ENCODE results near the gene ZC3H4. TPM values are rescaled to one million over a fixed set of nuclear protein-coding genes. Genes with fewer than 3 reads are reported as not detected.
A peak's percentile ranks its signal among the peaks of the same experiment; 100 is the strongest.

ZC3H4 gene
- total RNA-seq, 1 experiment from 2014 or later: 41.8 TPM

DNA sequence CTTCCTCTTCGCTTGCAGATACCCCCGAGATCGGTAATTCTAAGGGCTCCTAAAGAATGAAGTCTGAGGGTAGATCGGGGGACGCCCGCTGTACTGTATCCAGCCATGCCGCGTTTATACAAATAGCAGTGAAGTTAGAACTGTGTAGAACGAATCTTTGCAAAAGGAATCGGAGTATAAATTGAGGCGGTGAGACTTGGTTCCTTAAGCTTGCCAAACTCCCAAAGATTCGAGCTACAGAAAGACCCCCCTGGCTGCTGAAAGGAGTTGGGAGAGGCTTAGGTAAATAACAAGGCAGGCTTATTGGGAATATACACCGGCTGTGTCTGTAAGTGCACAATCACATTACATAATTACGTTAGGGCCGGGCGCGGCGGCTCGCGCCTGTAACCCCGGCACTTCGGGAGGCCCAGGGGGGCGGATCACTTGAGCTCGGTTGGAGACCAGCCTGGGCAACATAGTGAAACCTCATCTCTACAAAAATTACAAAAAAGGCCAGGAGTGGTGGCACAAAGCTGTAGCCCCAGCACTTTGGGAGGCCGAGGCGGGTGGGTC, 77.4 kb downstream of the ZC3H4 start:
- Mint-ChIP-seq H3K9me3 (ENCODE audit: unreplicated experiment) (no peaks in the 10 kb centered on the region), H3K27ac (ENCODE audit: low read depth, unreplicated experiment) (peak overlapping the region; percentile 94), H3K4me1 (ENCODE audit: insufficient read depth, unreplicated experiment) (peaks cover 8% of the 10 kb centered on the region), H3K27me3 (ENCODE audit: insufficient read depth, unreplicated experiment) (no peaks in the 10 kb centered on the region), H3K36me3 (ENCODE audit: insufficient read depth, unreplicated experiment) (peaks cover 8% of the 10 kb centered on the region), H3K4me3 (ENCODE audit: unreplicated experiment) (peak overlapping the region; percentile 74)
- POLR2A ChIA-PET: interaction anchor here (0.6 to 2.7 kb wide), 12 partner anchors 9 to 436 kb away, joined by 3 to 19 read pairs (median 4); partner anchors contain the start of genes AP2S1 and ZC3H4
- intact Hi-C loops (cut with micrococcal nuclease): loop anchor here (5.0 kb wide), 1 partner anchor 76 kb away; the partner anchor contains the start of gene ZC3H4
- CTCF ChIA-PET: interaction anchor here (0.5 to 4.2 kb wide), 21 partner anchors 8 to 1326 kb away, joined by 3 to 34 read pairs (median 4); partner anchors contain the start of genes TMEM160 and ZC3H4
- BruUV-seq (replicated peaks): no TSS peak
- DNase-seq (ENCODE audit: unreplicated experiment): no peak
- TF ChIP-seq, protein P1, sequence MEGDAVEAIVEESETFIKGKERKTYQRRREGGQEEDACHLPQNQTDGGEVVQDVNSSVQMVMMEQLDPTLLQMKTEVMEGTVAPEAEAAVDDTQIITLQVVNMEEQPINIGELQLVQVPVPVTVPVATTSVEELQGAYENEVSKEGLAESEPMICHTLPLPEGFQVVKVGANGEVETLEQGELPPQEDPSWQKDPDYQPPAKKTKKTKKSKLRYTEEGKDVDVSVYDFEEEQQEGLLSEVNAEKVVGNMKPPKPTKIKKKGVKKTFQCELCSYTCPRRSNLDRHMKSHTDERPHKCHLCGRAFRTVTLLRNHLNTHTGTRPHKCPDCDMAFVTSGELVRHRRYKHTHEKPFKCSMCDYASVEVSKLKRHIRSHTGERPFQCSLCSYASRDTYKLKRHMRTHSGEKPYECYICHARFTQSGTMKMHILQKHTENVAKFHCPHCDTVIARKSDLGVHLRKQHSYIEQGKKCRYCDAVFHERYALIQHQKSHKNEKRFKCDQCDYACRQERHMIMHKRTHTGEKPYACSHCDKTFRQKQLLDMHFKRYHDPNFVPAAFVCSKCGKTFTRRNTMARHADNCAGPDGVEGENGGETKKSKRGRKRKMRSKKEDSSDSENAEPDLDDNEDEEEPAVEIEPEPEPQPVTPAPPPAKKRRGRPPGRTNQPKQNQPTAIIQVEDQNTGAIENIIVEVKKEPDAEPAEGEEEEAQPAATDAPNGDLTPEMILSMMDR (IDR thresholded peaks at IDR 0.05; ENCODE audit: unreplicated experiment): no peak

DNA sequence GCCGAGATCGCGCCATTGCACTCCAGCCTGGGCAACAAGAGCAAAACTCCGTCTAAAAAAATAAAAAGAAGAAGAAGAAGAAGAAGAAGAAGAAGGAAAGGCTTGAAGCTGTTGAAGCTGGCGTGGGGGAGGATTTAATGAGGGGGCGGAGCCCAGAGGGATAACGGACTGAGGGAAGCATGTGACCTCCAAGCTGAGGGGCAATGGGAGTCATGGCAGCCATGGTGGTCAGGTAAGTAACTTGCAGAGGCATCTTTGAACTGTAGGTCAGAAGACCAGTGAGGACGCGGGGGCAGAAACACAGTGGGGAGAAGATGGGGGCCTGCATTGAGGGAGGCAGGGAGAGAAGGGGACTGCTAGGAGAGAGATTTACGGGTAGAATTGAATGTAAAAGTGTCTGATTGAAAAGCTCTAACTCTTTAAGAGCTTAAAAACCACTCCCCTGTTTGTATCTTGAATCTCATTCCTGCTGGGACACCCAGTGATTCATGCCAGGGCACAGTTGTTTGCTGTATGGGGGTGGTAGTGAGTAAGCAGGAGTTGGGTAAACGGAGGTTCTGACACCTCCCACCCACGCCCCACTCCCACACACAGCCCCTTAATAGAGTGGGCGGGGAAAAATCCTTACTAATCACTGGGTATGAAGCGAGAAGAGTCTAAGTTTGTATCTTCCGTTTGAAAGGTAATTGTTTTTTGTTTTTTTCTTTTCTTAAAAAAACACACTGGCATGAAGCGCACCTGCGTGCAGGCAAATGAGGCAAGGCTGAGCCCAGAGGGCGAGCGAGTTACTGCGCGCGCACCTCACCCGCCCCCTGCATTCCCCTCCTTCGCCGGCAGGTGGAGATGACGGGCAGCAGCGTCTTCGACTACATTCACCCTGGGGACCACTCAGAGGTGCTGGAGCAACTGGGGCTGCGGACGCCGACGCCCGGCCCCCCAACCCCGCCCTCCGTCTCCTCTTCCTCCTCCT, 78.2 kb downstream of the ZC3H4 start:
- CTCF ChIA-PET: interaction anchor here (0.5 to 4.2 kb wide), 20 partner anchors 10 to 1640 kb away, joined by 3 to 34 read pairs (median 4); partner anchors contain the start of gene TMEM160
- BruUV-seq (replicated peaks): no TSS peak
- TF ChIP-seq, protein P1 (IDR thresholded peaks at IDR 0.05; ENCODE audit: unreplicated experiment): peak; percentile 91
- Mint-ChIP-seq H3K9me3 (ENCODE audit: unreplicated experiment) (no peaks in the 10 kb centered on the region), H3K4me1 (ENCODE audit: insufficient read depth, unreplicated experiment) (peaks cover 8% of the 10 kb centered on the region), H3K4me3 (ENCODE audit: unreplicated experiment) (peak overlapping the region; percentile 74), H3K36me3 (ENCODE audit: insufficient read depth, unreplicated experiment) (peaks cover 8% of the 10 kb centered on the region), H3K27me3 (ENCODE audit: insufficient read depth, unreplicated experiment) (no peaks in the 10 kb centered on the region), H3K27ac (ENCODE audit: low read depth, unreplicated experiment) (peak overlapping the region; percentile 94)
- peak; percentile 95 for DNase-seq (ENCODE audit: unreplicated experiment)
- POLR2A ChIA-PET: interaction anchor here (0.5 to 2.7 kb wide), 22 partner anchors 10 to 1960 kb away, joined by 3 to 19 read pairs (median 4); partner anchors contain the start of genes AP2S1, SLC1A5, TMEM160 and ZC3H4
- intact Hi-C loops (cut with micrococcal nuclease): loop anchor here (1.0 to 5.0 kb wide), 3 partner anchors 22 to 90 kb away; partner anchors contain the start of gene ZC3H4

DNA sequence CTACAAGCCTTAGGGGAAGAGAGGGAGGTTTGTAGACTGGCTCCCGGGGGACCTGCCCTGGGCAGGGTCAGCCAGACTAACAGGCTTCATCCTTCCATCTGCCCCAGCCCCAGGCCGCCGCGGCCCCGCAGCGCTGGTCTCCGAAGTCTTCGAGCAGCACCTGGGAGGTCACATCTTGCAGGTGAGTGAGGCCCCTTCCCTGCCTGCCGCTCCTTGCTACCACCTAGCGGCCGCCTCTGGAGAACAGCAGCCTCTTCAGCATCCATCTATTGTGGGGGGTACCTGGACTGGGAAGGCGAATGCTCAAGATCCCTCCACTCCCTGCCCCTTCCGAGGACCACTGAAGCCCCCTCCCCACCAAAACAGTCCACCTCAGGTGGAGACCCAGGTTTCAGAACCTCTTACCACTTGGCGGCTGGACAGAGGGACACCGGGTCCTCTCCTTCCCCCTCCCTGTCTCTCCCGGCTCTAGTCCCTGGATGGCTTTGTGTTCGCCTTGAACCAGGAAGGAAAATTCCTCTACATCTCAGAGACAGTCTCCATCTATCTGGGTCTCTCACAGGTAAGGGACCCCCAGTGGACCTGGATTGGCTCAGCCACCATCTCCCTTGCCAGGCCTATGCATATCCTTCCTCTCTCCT, 81.3 kb downstream of the ZC3H4 start:
- Mint-ChIP-seq H3K9me3 (ENCODE audit: unreplicated experiment) (no peaks in the 10 kb centered on the region), H3K36me3 (ENCODE audit: insufficient read depth, unreplicated experiment) (peaks cover 8% of the 10 kb centered on the region), H3K27me3 (ENCODE audit: insufficient read depth, unreplicated experiment) (peaks cover 12% of the 10 kb centered on the region), H3K4me1 (ENCODE audit: insufficient read depth, unreplicated experiment) (peaks cover 8% of the 10 kb centered on the region), H3K27ac (ENCODE audit: low read depth, unreplicated experiment) (no peak overlapping the region), H3K4me3 (ENCODE audit: unreplicated experiment) (no peak overlapping the region)
- peak; percentile 69 for DNase-seq (ENCODE audit: unreplicated experiment)
- CTCF ChIA-PET: interaction anchor here (0.6 to 2.9 kb wide), 3 partner anchors 19 to 117 kb away, joined by 3 to 17 read pairs (median 3); no protein-coding TSS in a partner anchor
- TF ChIP-seq, protein P1 (IDR thresholded peaks at IDR 0.05; ENCODE audit: unreplicated experiment): peak; percentile 90
- POLR2A ChIA-PET: interaction anchor here (1.0 kb wide), 1 partner anchor 19 kb away, joined by 3 read pairs; no protein-coding TSS in a partner anchor
- no TSS peak for BruUV-seq (replicated peaks)
- intact Hi-C loops (cut with micrococcal nuclease): loop anchor here (1.0 kb wide), 1 partner anchor 176 kb away; no protein-coding TSS in a partner anchor

Measured in MCF 10A (cell line).